Uterus (tissue), 2 donors: ENCODE measurements around the gene CHN2.

ENCODE experiments used
- POLR2A ChIP-seq, 2 donors: fragments of 450-650 bp; IDR thresholded peaks; one replicate each; pipeline ENCODE4 v1.6.1; 2016; ENCODE audit warnings: antibody characterized with exemption in 2 of 2, mild to moderate bottlenecking in 1 of 2, moderate library complexity in 1 of 2
- TF ChIP-seq, protein P1 (sequence below), 4 experiments: fragments of 200-600 bp in 2 of 4; fragments of 450-650 bp in 2 of 4; sonication (generic) in 2 of 4; IDR thresholded peaks; one replicate each; pipeline ENCODE4 v1.5.1; 2016 to 2019; ENCODE audit warnings: antibody characterized with exemption in 4 of 4, mild to moderate bottlenecking in 2 of 4, moderate library complexity in 1 of 4

DNA sequence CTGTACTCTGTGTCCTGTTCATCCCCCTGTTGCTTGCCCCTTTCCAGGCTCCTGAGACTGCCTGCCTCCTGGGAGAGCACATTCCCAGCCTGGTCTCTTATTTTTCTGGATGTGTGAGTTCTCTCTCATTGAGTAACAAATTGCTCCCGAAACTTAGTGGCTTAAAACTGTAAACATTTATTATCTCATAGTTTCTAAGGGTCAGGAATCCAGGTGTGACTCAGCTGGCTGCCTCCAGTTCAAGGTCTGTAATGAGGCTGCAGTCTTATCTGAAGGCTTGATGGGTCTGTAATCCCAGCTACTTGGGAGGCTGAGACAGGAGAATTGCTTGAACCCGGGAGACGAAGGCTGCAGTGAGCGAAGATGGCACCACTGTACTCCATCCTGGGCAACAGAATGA lies 315.5 kb downstream of the CHN2 start:
- TF ChIP-seq, protein P1, sequence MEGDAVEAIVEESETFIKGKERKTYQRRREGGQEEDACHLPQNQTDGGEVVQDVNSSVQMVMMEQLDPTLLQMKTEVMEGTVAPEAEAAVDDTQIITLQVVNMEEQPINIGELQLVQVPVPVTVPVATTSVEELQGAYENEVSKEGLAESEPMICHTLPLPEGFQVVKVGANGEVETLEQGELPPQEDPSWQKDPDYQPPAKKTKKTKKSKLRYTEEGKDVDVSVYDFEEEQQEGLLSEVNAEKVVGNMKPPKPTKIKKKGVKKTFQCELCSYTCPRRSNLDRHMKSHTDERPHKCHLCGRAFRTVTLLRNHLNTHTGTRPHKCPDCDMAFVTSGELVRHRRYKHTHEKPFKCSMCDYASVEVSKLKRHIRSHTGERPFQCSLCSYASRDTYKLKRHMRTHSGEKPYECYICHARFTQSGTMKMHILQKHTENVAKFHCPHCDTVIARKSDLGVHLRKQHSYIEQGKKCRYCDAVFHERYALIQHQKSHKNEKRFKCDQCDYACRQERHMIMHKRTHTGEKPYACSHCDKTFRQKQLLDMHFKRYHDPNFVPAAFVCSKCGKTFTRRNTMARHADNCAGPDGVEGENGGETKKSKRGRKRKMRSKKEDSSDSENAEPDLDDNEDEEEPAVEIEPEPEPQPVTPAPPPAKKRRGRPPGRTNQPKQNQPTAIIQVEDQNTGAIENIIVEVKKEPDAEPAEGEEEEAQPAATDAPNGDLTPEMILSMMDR (IDR thresholded peaks at IDR 0.05), result no peak
- no peak for TF ChIP-seq POLR2A (IDR thresholded peaks at IDR 0.05)
